ENCODE measurements around the gene ADAMTS17. TPM values are rescaled to one million over a fixed set of nuclear protein-coding genes. Genes with fewer than 3 reads are reported as not detected.

The ADAMTS17 gene
- total RNA-seq, 1 experiment from 2014 or later = 1.8 TPM

DNA sequence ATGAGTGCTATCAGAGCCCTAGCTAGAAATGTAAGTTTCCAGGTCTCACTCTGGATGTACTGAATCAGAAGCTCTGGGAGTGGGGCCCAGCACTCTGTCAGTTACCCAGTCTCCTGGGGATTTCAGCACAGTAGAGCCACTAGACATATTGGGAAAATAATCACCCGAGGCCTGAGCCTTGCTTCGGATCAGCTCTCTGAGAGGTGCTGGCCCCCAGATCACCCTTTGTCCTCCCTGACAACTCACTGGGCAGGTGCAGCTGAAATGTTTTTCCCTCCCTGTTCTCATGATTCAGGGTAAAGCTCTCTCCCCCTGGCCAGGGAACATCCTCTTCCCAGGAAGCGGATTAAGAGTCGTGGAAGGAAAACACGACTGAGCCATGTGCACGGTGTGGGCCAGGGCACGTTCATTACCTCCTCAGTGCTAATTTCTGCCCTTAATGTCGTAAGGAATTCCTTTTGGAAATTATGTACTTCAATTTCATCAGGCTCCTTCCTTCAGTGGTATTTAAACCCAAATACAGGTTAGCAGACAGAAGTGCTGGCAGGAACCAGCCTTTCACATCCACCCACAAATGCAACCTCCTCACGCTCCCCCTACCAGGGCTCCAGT lies 311.8 kb downstream of the ADAMTS17 start (continued):
- TF ChIP-seq ZSCAN18 (CRISPR knock-in tag; IDR thresholded peaks at IDR 0.05) (no peak), TP53 (CRISPR knock-in tag; IDR thresholded peaks at IDR 0.05) (no peak)
- TF ChIP-seq, protein P1, sequence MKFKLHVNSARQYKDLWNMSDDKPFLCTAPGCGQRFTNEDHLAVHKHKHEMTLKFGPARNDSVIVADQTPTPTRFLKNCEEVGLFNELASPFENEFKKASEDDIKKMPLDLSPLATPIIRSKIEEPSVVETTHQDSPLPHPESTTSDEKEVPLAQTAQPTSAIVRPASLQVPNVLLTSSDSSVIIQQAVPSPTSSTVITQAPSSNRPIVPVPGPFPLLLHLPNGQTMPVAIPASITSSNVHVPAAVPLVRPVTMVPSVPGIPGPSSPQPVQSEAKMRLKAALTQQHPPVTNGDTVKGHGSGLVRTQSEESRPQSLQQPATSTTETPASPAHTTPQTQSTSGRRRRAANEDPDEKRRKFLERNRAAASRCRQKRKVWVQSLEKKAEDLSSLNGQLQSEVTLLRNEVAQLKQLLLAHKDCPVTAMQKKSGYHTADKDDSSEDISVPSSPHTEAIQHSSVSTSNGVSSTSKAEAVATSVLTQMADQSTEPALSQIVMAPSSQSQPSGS (CRISPR knock-in tag; IDR thresholded peaks at IDR 0.05; ENCODE audit: borderline replicate concordance, low read depth) = no peak

DNA sequence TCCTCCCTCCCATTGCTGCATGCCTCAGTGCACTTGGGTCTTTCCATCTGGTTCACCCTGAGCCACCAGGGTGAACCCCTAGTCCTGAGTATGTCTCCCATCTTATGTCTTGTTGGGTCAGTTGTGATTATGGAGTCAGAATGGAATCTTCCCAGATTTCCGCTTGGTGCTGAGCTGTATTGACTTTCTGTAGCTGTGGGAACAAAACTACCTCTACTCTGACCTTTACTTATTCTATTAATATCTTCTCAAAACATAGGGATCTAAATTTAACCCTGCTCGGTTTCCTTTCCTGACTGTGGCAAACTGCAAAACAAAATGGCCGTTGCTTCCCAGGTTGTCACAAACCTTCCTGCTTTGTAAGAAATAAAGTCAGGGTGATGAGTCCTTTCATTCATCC lies 312.7 kb downstream of the ADAMTS17 start:
- CTCF ChIA-PET = no interaction called here
- TF ChIP-seq TEAD4 (CRISPR knock-in tag; IDR thresholded peaks at IDR 0.05) = no peak
- no peak for TF ChIP-seq ELF4 (CRISPR knock-in tag; IDR thresholded peaks at IDR 0.05; ENCODE audit: low read depth)
- no peak for TF ChIP-seq IRF1 (CRISPR knock-in tag; IDR thresholded peaks at IDR 0.05)
- no peak for TF ChIP-seq CREM (CRISPR knock-in tag; IDR thresholded peaks at IDR 0.05)
- no peak for TF ChIP-seq ARID4B (CRISPR knock-in tag; IDR thresholded peaks at IDR 0.05; ENCODE audit: borderline replicate concordance)
- TF ChIP-seq, protein P2, sequence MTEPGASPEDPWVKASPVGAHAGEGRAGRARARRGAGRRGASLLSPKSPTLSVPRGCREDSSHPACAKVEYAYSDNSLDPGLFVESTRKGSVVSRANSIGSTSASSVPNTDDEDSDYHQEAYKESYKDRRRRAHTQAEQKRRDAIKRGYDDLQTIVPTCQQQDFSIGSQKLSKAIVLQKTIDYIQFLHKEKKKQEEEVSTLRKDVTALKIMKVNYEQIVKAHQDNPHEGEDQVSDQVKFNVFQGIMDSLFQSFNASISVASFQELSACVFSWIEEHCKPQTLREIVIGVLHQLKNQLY (CRISPR knock-in tag; IDR thresholded peaks at IDR 0.05) = no peak
- no peak for TF ChIP-seq GRHL2 (CRISPR knock-in tag; IDR thresholded peaks at IDR 0.05; ENCODE audit: insufficient replicate concordance, severe bottlenecking)
- TF ChIP-seq SP1 (CRISPR knock-in tag; conservative IDR thresholded peaks at IDR 0.05) = no peak
- no peak for TF ChIP-seq RELA (CRISPR knock-in tag; IDR thresholded peaks at IDR 0.05; ENCODE audit: borderline replicate concordance)
- TF ChIP-seq PREB (CRISPR knock-in tag; IDR thresholded peaks at IDR 0.05; ENCODE audit: borderline replicate concordance) = no peak
- no peak for TF ChIP-seq NR1H2 (CRISPR knock-in tag; IDR thresholded peaks at IDR 0.05)
- no peak for TF ChIP-seq FOXP1 (CRISPR knock-in tag; IDR thresholded peaks at IDR 0.05; ENCODE audit: borderline replicate concordance)
- no peak for TF ChIP-seq ZNF425 (CRISPR knock-in tag; conservative IDR thresholded peaks at IDR 0.05)
- no peak for TF ChIP-seq ZNF219 (CRISPR knock-in tag; IDR thresholded peaks at IDR 0.05; ENCODE audit: borderline replicate concordance)
- TF ChIP-seq JAZF1 (CRISPR knock-in tag; IDR thresholded peaks at IDR 0.05) = no peak
- TF ChIP-seq FOXK1 (CRISPR knock-in tag; IDR thresholded peaks at IDR 0.05) = no peak
- peaks cover 23% of the 10 kb centered on the region for H3K36me3 Mint-ChIP-seq
- no peak overlapping the region for H3K4me3 Mint-ChIP-seq
- DNase-seq (ENCODE audit: low spot score) (no peak), ATAC-seq (no peak)
- H3K27ac Mint-ChIP-seq = no peak overlapping the region
- POLR2A ChIA-PET = no interaction called here
- H3K9me3 Mint-ChIP-seq = peaks cover 32% of the 10 kb centered on the region
- no peaks in the 10 kb centered on the region; the same call in 1 of the 2 replicates for H3K27me3 Mint-ChIP-seq (ENCODE audit: low read depth)
- H3K4me1 Mint-ChIP-seq = no peaks in the 10 kb centered on the region
